ENCODE data around the gene PMVK. TPM values are rescaled to one million over a fixed set of nuclear protein-coding genes. Genes with fewer than 3 reads are reported as not detected.

PMVK gene
- polyA plus RNA-seq, 1 donor from 2014 or later = 21.1 TPM

GRCh38 chr1:154944401-154945159, 8.1 kb upstream of the PMVK start:
- no peaks in the 10 kb centered on the region for H3K36me3 ChIP-seq (ENCODE audit: insufficient read depth, low read length)
- H3K4me2 ChIP-seq (ENCODE audit: low read length) = no peak overlapping the region
- H3K27me3 ChIP-seq (ENCODE audit: insufficient read depth, low read depth, low read length) = no peaks in the 10 kb centered on the region
- H3K9ac ChIP-seq (ENCODE audit: low read length) = no peak overlapping the region
- H2AFZ ChIP-seq (ENCODE audit: low read depth, low read length) = no peak overlapping the region
- no peaks in the 10 kb centered on the region for H3F3A ChIP-seq (ENCODE audit: insufficient read depth, low read length, poor library complexity, severe bottlenecking)
- H3K4me3 ChIP-seq (ENCODE audit: low read length) = no peak overlapping the region
- H4K20me1 ChIP-seq (ENCODE audit: insufficient read depth) = no peaks in the 10 kb centered on the region
- H3K79me2 ChIP-seq (replicated peaks; ENCODE audit: insufficient read depth, low read length) = no peaks in the 10 kb centered on the region
- no peaks in the 10 kb centered on the region for H3K9me2 ChIP-seq (ENCODE audit: insufficient read depth, low read length)
- no peak overlapping the region for H3K27ac ChIP-seq (ENCODE audit: low read length)
- TF ChIP-seq SMC3 (conservative IDR thresholded peaks at IDR 0.05; ENCODE audit: poor library complexity) (no peak), REST (IDR thresholded peaks at IDR 0.05; ENCODE audit: borderline replicate concordance) (no peak), EP300 (conservative IDR thresholded peaks at IDR 0.05; ENCODE audit: poor library complexity, severe bottlenecking) (no peak), POLR2AphosphoS5 (IDR thresholded peaks at IDR 0.05) (no peak), RAD21 (conservative IDR thresholded peaks at IDR 0.05) (no peak), EZH2 (IDR thresholded peaks at IDR 0.05; ENCODE audit: borderline replicate concordance, insufficient read depth, low read length, poor library complexity, severe bottlenecking) (no peak), MXI1 (conservative IDR thresholded peaks at IDR 0.05; ENCODE audit: poor library complexity, severe bottlenecking) (no peak), TAF1 (IDR thresholded peaks at IDR 0.05; ENCODE audit: low read depth) (no peak)
- TF ChIP-seq, protein P1, sequence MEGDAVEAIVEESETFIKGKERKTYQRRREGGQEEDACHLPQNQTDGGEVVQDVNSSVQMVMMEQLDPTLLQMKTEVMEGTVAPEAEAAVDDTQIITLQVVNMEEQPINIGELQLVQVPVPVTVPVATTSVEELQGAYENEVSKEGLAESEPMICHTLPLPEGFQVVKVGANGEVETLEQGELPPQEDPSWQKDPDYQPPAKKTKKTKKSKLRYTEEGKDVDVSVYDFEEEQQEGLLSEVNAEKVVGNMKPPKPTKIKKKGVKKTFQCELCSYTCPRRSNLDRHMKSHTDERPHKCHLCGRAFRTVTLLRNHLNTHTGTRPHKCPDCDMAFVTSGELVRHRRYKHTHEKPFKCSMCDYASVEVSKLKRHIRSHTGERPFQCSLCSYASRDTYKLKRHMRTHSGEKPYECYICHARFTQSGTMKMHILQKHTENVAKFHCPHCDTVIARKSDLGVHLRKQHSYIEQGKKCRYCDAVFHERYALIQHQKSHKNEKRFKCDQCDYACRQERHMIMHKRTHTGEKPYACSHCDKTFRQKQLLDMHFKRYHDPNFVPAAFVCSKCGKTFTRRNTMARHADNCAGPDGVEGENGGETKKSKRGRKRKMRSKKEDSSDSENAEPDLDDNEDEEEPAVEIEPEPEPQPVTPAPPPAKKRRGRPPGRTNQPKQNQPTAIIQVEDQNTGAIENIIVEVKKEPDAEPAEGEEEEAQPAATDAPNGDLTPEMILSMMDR (IDR thresholded peaks at IDR 0.05; ENCODE audit: poor library complexity, severe bottlenecking) = no peak
- H3K9me3 ChIP-seq (ENCODE audit: low read length) = no peaks in the 10 kb centered on the region

GRCh38 chr1:154943649-154944400, 7.3 kb upstream of the PMVK start:
- Histone ChIP-seq H3K36me3 (ENCODE audit: insufficient read depth, low read length) (no peaks in the 10 kb centered on the region), H3K4me3 (ENCODE audit: low read length) (no peak overlapping the region), H4K20me1 (ENCODE audit: insufficient read depth) (no peaks in the 10 kb centered on the region), H3K27me3 (ENCODE audit: insufficient read depth, low read depth, low read length) (no peaks in the 10 kb centered on the region), H3K9ac (ENCODE audit: low read length) (no peak overlapping the region), H3K79me2 (replicated peaks; ENCODE audit: insufficient read depth, low read length) (no peaks in the 10 kb centered on the region), H3K27ac (ENCODE audit: low read length) (no peak overlapping the region), H2AFZ (ENCODE audit: low read depth, low read length) (no peak overlapping the region), H3F3A (ENCODE audit: insufficient read depth, low read length, poor library complexity, severe bottlenecking) (no peaks in the 10 kb centered on the region), H3K9me2 (ENCODE audit: insufficient read depth, low read length) (no peaks in the 10 kb centered on the region), H3K9me3 (ENCODE audit: low read length) (no peaks in the 10 kb centered on the region), H3K4me2 (ENCODE audit: low read length) (no peak overlapping the region)
- TF ChIP-seq, protein P1 (IDR thresholded peaks at IDR 0.05; ENCODE audit: poor library complexity, severe bottlenecking) = peak; percentile 84
- TF ChIP-seq POLR2AphosphoS5 (IDR thresholded peaks at IDR 0.05) = no peak
- TF ChIP-seq EP300 (conservative IDR thresholded peaks at IDR 0.05; ENCODE audit: poor library complexity, severe bottlenecking) = no peak
- no peak for TF ChIP-seq EZH2 (IDR thresholded peaks at IDR 0.05; ENCODE audit: borderline replicate concordance, insufficient read depth, low read length, poor library complexity, severe bottlenecking)
- TF ChIP-seq RAD21 (conservative IDR thresholded peaks at IDR 0.05) = peak; percentile 84
- TF ChIP-seq MXI1 (conservative IDR thresholded peaks at IDR 0.05; ENCODE audit: poor library complexity, severe bottlenecking) = no peak
- TF ChIP-seq SMC3 (conservative IDR thresholded peaks at IDR 0.05; ENCODE audit: poor library complexity) = peak; percentile 89
- no peak for TF ChIP-seq TAF1 (IDR thresholded peaks at IDR 0.05; ENCODE audit: low read depth)
- TF ChIP-seq REST (IDR thresholded peaks at IDR 0.05; ENCODE audit: borderline replicate concordance) = no peak
